Superior temporal gyrus (tissue), 1 donor: ENCODE data around the gene AMIGO2.
"Not testable (repeated sequence)": the region's sequence is repeated elsewhere in the genome, so short reads cannot be mapped to it uniquely, and the experiment has no call there.

Source experiments
- DNase-seq: peaks from one replicate; pipeline ENCODE4 v3.0.0-alpha.2; 2016; ENCODE audit errors: extremely low spot score

Gene AMIGO2, protein sequence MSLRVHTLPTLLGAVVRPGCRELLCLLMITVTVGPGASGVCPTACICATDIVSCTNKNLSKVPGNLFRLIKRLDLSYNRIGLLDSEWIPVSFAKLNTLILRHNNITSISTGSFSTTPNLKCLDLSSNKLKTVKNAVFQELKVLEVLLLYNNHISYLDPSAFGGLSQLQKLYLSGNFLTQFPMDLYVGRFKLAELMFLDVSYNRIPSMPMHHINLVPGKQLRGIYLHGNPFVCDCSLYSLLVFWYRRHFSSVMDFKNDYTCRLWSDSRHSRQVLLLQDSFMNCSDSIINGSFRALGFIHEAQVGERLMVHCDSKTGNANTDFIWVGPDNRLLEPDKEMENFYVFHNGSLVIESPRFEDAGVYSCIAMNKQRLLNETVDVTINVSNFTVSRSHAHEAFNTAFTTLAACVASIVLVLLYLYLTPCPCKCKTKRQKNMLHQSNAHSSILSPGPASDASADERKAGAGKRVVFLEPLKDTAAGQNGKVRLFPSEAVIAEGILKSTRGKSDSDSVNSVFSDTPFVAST

GRCh38 chr12:47079468-47079980 is at the start of gene AMIGO2, which contains the start of gene PCED1B:
TSS of gene AMIGO2 (minus strand) at chr12:47079959. CDS start at chr12:47079002, 957 bp downstream.
TSS of gene PCED1B (plus strand) at chr12:47079621. CDS start at chr12:47235064, 155,443 bp downstream.
- DNase-seq = peak; percentile 41

- no peak for DNase-seq
Observed at GRCh38 chr12:47126246-47126645, 46.5 kb upstream of the AMIGO2 start.

DNA sequence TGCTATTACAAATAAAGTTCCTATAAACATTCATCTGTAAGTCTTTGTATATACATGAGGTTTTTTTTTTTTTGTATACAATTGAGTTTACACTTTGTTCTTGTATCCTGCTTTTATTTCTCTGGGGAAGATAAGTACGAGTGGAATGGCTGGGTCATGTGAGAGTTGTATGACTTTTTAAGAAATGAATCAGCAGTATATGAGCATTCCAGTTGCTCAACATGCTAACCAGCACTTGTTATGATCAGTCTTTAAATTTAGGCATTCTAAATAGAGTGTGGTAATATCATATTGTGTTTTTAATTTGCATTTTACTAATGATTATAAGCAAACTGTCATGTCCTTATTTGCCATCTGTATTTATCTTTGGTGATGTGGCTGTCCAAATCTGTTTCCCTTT is 44.7 kb upstream of the AMIGO2 start:
- DNase-seq = no peak

DNA sequence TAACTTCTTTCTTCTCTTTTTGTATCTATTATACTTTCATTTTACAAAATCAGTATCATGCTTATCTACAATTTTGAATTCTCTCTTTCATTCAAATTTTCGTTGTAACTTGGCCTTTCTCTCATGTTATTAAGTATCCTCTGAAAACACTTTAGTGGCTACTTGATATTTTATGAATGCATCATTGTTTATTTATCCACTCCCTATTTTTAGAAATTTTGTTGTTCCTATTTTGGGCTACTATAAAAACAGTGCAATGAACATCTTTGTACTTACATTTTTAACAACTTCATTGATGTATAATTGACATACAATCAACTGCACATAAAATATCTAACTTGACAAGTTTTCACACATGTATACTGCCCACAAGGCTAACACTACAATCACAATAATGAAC is 44.0 kb upstream of the AMIGO2 start:
- no peak for DNase-seq

DNA sequence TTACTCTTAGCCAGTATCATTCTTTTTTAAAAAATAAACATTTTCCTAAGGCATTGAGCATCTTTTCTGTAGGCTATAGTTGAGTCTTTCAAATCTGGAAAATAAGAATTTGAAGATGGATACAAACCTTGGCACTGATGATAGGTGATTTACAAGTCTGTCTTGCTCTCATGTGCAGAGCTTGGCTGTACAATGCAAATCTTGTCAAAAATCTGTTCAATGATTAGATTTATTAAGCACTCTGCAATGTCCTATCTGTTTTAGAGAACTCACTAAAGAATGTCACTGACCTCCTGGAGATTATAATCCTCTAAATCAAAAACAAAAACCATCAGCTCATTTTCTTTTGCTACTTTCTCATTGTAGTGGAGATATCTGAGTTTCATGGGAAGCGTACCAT is 42.8 kb upstream of the AMIGO2 start:
- DNase-seq = no peak

- DNase-seq = no peak
Observed at GRCh38 chr12:47121146-47121545, 41.4 kb upstream of the AMIGO2 start.

GRCh38 chr12:47120736-47121135 is 41.0 kb upstream of the AMIGO2 start:
- no peak for DNase-seq

DNA sequence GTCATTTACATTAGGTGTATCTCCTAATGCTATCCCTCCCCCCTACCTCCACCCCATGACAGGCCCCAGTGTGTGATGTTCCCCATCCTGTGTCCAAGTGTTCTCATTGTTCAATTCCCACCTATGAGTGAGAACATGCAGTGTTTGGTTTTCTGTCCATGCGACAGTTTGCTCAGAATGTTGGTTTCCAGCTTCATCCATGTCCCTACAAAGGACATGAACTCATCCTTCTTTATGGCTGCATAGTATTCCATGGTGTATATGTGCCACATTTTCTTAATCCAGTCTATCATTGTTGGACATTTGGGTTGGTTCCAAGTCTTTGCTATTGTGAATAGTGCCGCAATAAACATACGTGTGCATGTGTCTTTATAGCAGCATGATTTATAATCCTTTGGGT is 37.5 kb upstream of the AMIGO2 start:
- not testable (repeated sequence) for DNase-seq

- DNase-seq = no peak
Observed at GRCh38 chr12:47114481-47114892, 34.7 kb upstream of the AMIGO2 start.

- no peak for DNase-seq
Observed at GRCh38 chr12:47112679-47113078, 32.9 kb upstream of the AMIGO2 start.

- DNase-seq = no peak
Observed at GRCh38 chr12:47111854-47112253, 32.1 kb upstream of the AMIGO2 start.

DNA sequence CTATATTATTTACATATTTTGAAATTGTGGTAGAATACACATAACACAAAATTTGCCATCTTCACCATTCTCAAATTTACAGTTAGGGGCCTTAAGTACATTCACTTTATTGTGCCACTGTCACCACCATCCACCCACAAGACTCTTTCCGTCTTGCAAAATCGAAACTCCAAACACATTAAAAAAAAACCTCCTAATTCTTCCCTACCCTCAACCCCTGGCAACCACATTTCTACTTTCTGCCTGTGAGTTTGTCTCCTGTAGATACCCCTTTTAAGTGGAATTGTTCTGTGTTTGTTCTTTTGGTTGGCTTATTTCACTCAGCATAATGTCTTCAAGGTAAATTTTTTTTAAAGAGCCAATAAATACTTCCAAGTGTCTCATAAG is 31.6 kb upstream of the AMIGO2 start:
- DNase-seq = no peak

GRCh38 chr12:47110718-47111391 is 31.1 kb upstream of the AMIGO2 start:
- DNase-seq = no peak

- DNase-seq = no peak
Observed at GRCh38 chr12:47110011-47110541, 30.3 kb upstream of the AMIGO2 start.

DNA sequence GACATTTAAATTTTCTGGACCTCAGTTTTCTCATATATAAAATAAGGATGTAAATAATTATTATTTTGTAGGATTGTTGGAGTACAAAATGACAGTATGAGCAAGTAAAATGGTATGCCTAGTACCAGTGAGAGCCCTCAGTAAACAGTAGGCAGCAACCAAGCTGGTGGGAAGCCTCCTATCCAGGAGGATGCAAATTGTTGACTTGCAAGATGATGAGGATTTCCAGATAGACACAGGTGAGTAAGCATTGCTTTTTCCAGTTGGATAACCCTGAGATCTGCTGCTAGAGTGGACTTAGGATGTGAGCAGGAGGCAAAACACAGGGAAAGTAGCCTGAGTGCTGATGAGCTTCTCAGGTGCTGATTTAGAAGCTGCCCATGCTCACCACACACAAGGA is 28.2 kb upstream of the AMIGO2 start:
- no peak for DNase-seq

GRCh38 chr12:47107446-47107845 is 27.7 kb upstream of the AMIGO2 start:
- DNase-seq = no peak

GRCh38 chr12:47105914-47106674 is 26.3 kb upstream of the AMIGO2 start:
- DNase-seq = no peak

- no peak for DNase-seq
Observed at GRCh38 chr12:47102845-47103651, 23.3 kb upstream of the AMIGO2 start.

GRCh38 chr12:47102406-47102805 is 22.6 kb upstream of the AMIGO2 start:
- no peak for DNase-seq

GRCh38 chr12:47100160-47100559 is 20.4 kb upstream of the AMIGO2 start:
- no peak for DNase-seq

DNA sequence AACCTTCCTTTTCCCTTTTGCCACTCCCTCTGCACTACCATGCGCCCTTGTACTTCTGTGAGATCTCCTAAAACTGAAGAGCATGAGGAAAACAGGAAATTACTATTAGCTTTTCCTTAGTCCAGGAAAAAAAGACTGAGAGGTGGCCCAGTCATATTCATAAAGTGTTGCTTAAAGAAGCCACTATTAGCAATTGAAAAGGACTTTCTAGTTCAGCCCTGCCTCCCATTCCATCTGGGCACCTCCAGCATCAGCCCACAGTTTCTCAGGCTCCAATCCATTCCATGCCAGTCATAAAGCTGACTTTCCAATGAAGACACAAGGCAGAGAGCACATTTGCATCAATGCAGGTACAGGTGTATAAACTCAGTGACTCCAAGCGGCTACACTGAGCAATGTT is 19.9 kb upstream of the AMIGO2 start:
- DNase-seq = no peak
